ENCODE measurements around the gene NR2C2. TPM values are rescaled to one million over a fixed set of nuclear protein-coding genes. Genes with fewer than 3 reads are reported as not detected.

The NR2C2 gene
- total RNA-seq, 4 donors from 2014 or later, result 32.2 to 60.6 (median 47.8) TPM

DNA sequence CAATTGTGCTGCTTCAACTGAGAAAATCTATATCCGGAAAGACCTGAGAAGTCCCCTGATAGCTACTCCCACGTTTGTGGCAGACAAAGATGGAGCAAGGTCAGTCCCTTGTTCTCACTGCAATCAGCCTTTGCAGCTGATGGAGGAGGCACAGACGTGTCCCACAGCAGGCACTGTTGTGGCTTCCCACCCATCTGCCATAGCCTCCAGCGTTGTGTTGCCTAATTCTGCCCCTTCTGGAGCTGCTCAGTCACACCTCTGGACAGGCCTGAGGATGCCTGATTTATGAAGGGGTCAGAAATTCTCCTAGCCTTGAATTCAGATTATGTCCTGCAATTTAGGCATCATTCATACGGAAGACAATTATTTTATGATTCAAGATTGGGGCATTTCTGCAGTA is 75.9 kb downstream of the NR2C2 start:
- H3K36me3 ChIP-seq, result peaks cover 0 to 72% (median 26%) of the 10 kb centered on the region in 4 donors

DNA sequence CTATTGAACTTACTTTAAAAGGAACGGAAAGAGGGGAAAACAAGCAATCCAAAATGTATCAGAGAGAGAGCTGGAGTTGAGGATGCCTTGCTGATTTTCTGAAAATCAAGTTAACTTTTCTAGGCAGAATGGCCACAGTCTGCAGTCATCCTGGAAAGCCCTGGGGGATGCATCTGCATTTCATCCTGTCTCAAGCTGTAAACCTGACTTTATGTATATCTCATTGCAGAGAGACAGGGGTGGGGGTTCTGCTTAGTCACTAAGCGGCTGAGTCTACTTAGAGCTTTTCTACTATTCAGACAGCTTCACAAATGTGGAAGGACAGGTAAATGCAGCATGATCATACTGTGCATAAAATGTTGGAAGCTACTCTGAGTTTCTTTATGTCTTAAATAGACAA is 76.3 kb downstream of the NR2C2 start:
- H3K27me3 ChIP-seq, result no peaks in the 10 kb centered on the region
- 90 to 91% methylated on average over 2 of the region's 2 CpGs for WGBS, 2 donors (ENCODE audit: low coverage in 1 of 2)
- intact Hi-C loops (cut with DNase I; ENCODE audit: low total_unique reads) (no loop called here), in situ Hi-C loops (cut with MboI; ENCODE audit: low pct_ligation_motif_present in 1 of 4, low pct_unique_long_range_greater_than_20kb in 1 of 4, low sequenced_read_pairs in 3 of 4) (no loop called here)
- H3K9me3 ChIP-seq, result no peaks in the 10 kb centered on the region
- no peak for TF ChIP-seq POLR2AphosphoS5 (IDR thresholded peaks at IDR 0.05)
- TF ChIP-seq, protein P1, sequence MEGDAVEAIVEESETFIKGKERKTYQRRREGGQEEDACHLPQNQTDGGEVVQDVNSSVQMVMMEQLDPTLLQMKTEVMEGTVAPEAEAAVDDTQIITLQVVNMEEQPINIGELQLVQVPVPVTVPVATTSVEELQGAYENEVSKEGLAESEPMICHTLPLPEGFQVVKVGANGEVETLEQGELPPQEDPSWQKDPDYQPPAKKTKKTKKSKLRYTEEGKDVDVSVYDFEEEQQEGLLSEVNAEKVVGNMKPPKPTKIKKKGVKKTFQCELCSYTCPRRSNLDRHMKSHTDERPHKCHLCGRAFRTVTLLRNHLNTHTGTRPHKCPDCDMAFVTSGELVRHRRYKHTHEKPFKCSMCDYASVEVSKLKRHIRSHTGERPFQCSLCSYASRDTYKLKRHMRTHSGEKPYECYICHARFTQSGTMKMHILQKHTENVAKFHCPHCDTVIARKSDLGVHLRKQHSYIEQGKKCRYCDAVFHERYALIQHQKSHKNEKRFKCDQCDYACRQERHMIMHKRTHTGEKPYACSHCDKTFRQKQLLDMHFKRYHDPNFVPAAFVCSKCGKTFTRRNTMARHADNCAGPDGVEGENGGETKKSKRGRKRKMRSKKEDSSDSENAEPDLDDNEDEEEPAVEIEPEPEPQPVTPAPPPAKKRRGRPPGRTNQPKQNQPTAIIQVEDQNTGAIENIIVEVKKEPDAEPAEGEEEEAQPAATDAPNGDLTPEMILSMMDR (IDR thresholded peaks at IDR 0.05), result no peak
- TF ChIP-seq POLR2A (IDR thresholded peaks at IDR 0.05), result no peak
- TF ChIP-seq EP300 (IDR thresholded peaks at IDR 0.05; ENCODE audit: low read depth), result no peak
- H3K4me1 ChIP-seq, result no peaks in the 10 kb centered on the region
- H3K27ac ChIP-seq, result no peak overlapping the region
- no peak overlapping the region for H3K4me3 ChIP-seq
- H3K36me3 ChIP-seq, result peaks cover 0 to 77% (median 27%) of the 10 kb centered on the region in 4 donors
- DNase-seq, result no peak

More for the DNA sequence above, 75.9 kb downstream of the NR2C2 start:
- Histone ChIP-seq H3K27ac (no peak overlapping the region), H3K4me1 (no peaks in the 10 kb centered on the region), H3K27me3 (no peaks in the 10 kb centered on the region), H3K4me3 (no peak overlapping the region), H3K9me3 (no peaks in the 10 kb centered on the region)
- intact Hi-C loops (cut with DNase I; ENCODE audit: low total_unique reads), result no loop called here
- WGBS, 2 donors (ENCODE audit: low coverage in 1 of 2), result 61 to 72% methylated on average over 2 to 5 of the region's 5 CpGs
- in situ Hi-C loops (cut with MboI; ENCODE audit: low pct_ligation_motif_present in 1 of 4, low pct_unique_long_range_greater_than_20kb in 1 of 4, low sequenced_read_pairs in 3 of 4), result no loop called here
- DNase-seq, result no peak
- TF ChIP-seq POLR2A (IDR thresholded peaks at IDR 0.05), result no peak
- no peak for TF ChIP-seq POLR2AphosphoS5 (IDR thresholded peaks at IDR 0.05)
- TF ChIP-seq, protein P1 (IDR thresholded peaks at IDR 0.05), result no peak
- no peak for TF ChIP-seq EP300 (IDR thresholded peaks at IDR 0.05; ENCODE audit: low read depth)

DNA sequence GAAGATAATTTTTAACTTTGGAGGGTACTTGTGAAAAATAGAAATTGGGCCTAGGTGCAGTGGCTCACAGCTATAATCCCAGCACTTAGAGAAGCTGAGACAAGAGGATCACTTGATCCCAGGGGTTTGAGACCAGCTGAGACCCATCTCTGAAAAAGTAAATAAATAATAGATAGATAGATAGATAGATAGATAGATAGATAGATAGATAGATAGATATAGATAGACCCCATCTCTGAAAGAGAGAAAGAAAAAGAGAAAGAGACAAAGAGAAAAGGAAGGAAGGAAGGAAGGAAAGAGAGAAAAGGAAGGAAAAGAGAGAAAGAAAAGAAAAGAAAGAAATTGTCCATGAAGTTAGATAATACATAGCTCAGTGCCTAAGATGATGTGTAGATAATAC is 82.2 kb downstream of the NR2C2 start:
- no peaks in the 10 kb centered on the region for H3K27me3 ChIP-seq
- H3K4me3 ChIP-seq, result no peak overlapping the region
- H3K4me1 ChIP-seq, result no peaks in the 10 kb centered on the region
- in situ Hi-C loops (cut with MboI; ENCODE audit: low pct_ligation_motif_present in 1 of 4, low pct_unique_long_range_greater_than_20kb in 1 of 4, low sequenced_read_pairs in 3 of 4) (loop anchor here in 1 of 4 donors (25.0 kb wide), 1 partner anchor 367 kb away; the partner anchor contains the start of gene CCDC174), intact Hi-C loops (cut with DNase I; ENCODE audit: low total_unique reads) (no loop called here)
- DNase-seq, result no peak
- no peaks in the 10 kb centered on the region for H3K9me3 ChIP-seq
- peaks cover 0 to 68% (median 33%) of the 10 kb centered on the region in 4 donors for H3K36me3 ChIP-seq
- H3K27ac ChIP-seq, result no peak overlapping the region
- TF ChIP-seq, protein P1 (IDR thresholded peaks at IDR 0.05), result no peak
- TF ChIP-seq POLR2AphosphoS5 (IDR thresholded peaks at IDR 0.05) (no peak), EP300 (IDR thresholded peaks at IDR 0.05; ENCODE audit: low read depth) (no peak), POLR2A (IDR thresholded peaks at IDR 0.05) (no peak)

DNA sequence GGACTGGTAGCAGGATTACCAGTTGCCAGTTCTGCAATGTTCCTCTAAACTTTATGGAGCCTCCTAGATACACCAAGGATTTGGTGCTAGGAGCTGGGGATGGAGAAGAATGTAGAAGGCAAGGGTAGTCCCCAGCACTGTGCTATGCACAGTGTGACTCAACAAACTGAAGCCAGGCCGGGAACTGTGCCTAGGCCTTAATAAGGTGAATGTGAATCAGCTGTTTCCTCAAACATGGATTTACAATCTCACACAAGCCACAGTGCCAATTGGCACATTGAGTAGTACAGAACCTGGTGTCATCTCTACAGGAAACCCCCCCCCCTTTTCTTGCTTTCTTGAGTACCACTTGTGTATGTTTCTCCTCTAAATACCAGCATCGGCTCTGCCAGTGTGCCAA is 85.3 kb downstream of the NR2C2 start:
- no peaks in the 10 kb centered on the region for H3K4me1 ChIP-seq
- H3K27me3 ChIP-seq, result no peaks in the 10 kb centered on the region
- intact Hi-C loops (cut with DNase I; ENCODE audit: low total_unique reads) (no loop called here), in situ Hi-C loops (cut with MboI; ENCODE audit: low pct_ligation_motif_present in 1 of 4, low pct_unique_long_range_greater_than_20kb in 1 of 4, low sequenced_read_pairs in 3 of 4) (loop anchor here in 1 of 4 donors (25.0 kb wide), 1 partner anchor 370 kb away; the partner anchor contains the start of gene CCDC174)
- H3K36me3 ChIP-seq, result peaks cover 0 to 64% (median 31%) of the 10 kb centered on the region in 4 donors
- H3K9me3 ChIP-seq, result no peaks in the 10 kb centered on the region
- H3K4me3 ChIP-seq, result no peak overlapping the region
- whole genome bisulfite sequencing, 2 donors (ENCODE audit: low coverage in 1 of 2), result 92% methylated on average over 2 of the region's 2 CpGs; no CpG with 5 or more reads in 1 of the 2 donors
- TF ChIP-seq, protein P1 (IDR thresholded peaks at IDR 0.05), result no peak
- DNase-seq, result no peak
- no peak overlapping the region for H3K27ac ChIP-seq

All from transverse colon (tissue), 4 donors.